ENCODE measurements around the gene FBXO47.
"Not testable (repeated sequence)": the region's sequence is repeated elsewhere in the genome, so short reads cannot be mapped to it uniquely, and the experiment has no call there.

FBXO47 gene

GRCh38 chr17:38939987-38940386 lies 27.2 kb downstream of the FBXO47 start:
- TF ChIP-seq CTCF (IDR thresholded peaks at IDR 0.05; ENCODE audit: low read depth, low read length): no peak
- H3K27me3 ChIP-seq (ENCODE audit: insufficient read depth, low read depth, severe bottlenecking): no peaks in the 10 kb centered on the region
- H3K27ac ChIP-seq: no peak overlapping the region
- no peaks in the 10 kb centered on the region for H3K9me3 ChIP-seq (ENCODE audit: severe bottlenecking)
- no peaks in the 10 kb centered on the region for H3K36me3 ChIP-seq
- H3K4me3 ChIP-seq (ENCODE audit: low read depth, low read length): no peak overlapping the region
- no peak for DNase-seq

GRCh38 chr17:38933962-38934361 lies 33.2 kb downstream of the FBXO47 start:
- not testable (repeated sequence) for DNase-seq; H3K27ac ChIP-seq; H3K4me3 ChIP-seq (ENCODE audit: low read depth, low read length); H3K27me3 ChIP-seq (ENCODE audit: insufficient read depth, low read depth, severe bottlenecking); H3K36me3 ChIP-seq; H3K9me3 ChIP-seq (ENCODE audit: severe bottlenecking)

DNA sequence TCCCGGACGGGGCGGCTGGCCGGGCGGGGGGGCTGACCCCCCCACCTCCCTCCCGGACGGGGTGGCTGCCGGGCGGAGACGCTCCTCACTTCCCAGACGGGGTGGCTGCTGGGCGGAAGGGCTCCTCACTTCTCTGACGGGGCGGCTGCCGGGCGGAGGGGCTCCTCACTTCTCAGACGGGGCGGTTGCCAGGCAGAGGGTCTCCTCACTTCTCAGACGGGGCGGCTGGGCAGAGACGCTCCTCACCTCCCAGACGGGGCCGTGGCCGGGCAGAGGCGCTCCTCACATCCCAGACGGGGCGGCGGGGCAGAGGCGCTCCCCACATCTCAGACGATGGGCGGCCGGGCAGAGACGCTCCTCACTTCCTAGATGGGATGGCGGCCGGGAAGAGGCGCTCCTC lies 36.4 kb downstream of the FBXO47 start:
- DNase-seq; H3K27ac ChIP-seq; H3K9me3 ChIP-seq (ENCODE audit: severe bottlenecking); H3K4me3 ChIP-seq (ENCODE audit: low read depth, low read length); H3K36me3 ChIP-seq; H3K27me3 ChIP-seq (ENCODE audit: insufficient read depth, low read depth, severe bottlenecking): not testable (repeated sequence)

DNA sequence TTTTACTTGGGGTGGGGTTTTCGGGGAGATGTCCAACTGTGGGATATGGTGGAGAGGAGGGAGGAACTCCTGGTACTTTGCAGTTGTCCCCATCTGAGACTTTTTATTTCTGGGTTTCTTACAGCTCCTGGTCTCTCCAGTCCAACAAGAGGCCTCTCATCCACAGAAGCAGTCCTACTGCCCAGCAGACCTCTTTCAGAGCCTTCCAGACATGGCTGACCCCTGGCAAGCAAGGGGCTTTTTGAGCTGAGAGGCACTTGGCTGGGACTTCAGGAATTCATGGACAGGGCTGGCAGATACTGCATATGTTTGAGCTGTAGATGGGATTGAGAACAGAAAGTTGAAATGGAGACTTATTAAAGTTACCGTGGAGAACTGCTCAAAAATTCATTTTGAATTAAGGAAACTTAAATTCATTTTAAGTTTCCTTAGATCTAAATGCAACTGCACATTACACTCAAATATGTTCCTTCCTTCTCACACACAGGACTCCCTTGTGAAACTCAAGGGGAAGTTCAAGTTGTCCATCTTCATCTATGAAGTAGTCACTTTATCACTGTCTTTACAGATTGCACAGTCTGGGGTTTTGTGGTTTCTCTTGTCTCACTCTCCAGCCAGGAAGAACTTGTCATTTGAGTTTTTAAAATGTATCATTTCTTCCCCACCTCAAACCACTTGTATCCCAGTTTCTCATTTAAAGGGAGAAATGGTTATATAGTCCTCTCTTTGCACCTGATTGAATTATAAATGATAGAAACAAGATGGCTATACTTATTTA lies 40.7 kb downstream of the FBXO47 start:
- no peak overlapping the region for H3K27ac ChIP-seq
- no peaks in the 10 kb centered on the region for H3K27me3 ChIP-seq (ENCODE audit: insufficient read depth, low read depth, severe bottlenecking)
- no peak overlapping the region for H3K4me3 ChIP-seq (ENCODE audit: low read depth, low read length)
- no peak for DNase-seq
- TF ChIP-seq CTCF (IDR thresholded peaks at IDR 0.05; ENCODE audit: low read depth, low read length): no peak
- H3K9me3 ChIP-seq (ENCODE audit: severe bottlenecking): no peaks in the 10 kb centered on the region
- no peaks in the 10 kb centered on the region for H3K36me3 ChIP-seq

- H3K27me3 ChIP-seq (ENCODE audit: insufficient read depth, low read depth, severe bottlenecking): no peaks in the 10 kb centered on the region
- H3K4me3 ChIP-seq (ENCODE audit: low read depth, low read length): no peak within 1 kb of the TSS
- H3K9me3 ChIP-seq (ENCODE audit: severe bottlenecking): no peaks in the 10 kb centered on the region
- H3K27ac ChIP-seq: no peak within 1 kb of the TSS
- H3K36me3 ChIP-seq: no peaks in the 10 kb centered on the region
- DNase-seq: no peak
- no peak for TF ChIP-seq CTCF (IDR thresholded peaks at IDR 0.05; ENCODE audit: low read depth, low read length)
Measured at GRCh38 chr17:38925263-38925995, 41.8 kb downstream of the FBXO47 start, which contains the start of gene LASP1NB. LASP1NB (plus strand) TSS chr17:38925614.

DNA sequence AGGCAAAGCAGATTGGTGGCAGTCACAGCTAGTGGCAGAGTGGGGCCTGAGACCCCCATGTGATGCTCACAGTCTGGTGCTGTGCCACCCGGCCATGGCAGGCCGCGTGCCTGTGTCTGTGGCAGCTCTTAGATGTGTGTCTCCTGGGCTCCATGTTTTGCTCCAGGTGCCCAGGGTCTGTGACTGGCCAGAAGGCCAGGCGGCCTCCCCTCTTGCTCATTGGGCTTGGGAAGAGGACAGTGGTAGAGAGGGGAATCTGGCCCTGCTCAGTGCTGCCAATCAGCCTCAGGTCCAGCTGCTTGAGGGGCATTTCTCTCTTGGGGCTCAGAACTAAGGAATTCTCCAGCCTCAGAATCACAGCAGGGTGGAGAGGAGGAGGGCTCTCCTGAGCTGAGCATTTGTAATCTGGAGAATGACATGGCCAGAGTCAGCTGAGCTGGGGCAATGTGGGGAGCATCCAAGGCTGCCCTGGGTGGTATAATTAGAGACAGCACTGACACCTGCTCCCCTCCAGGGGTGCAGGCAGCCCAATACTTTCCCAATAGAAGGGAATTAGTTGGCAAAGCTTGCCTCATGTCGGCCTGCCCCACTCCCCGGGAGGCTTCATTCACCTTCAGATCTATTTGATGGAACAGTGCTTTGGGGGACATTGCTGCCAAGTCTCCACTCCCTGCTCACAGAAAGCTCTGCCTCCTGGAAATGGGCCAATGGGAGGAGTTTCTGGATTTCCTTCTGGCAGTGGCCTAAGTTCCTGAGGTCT lies 44.5 kb downstream of the FBXO47 start:
- TF ChIP-seq CTCF (IDR thresholded peaks at IDR 0.05; ENCODE audit: low read depth, low read length): no peak
- H3K36me3 ChIP-seq: 0 out of 2 replicates have a peak, but pooled peaks cover 3% of the 10 kb centered on the region
- H3K9me3 ChIP-seq (ENCODE audit: severe bottlenecking): no peaks in the 10 kb centered on the region
- H3K4me3 ChIP-seq (ENCODE audit: low read depth, low read length): no peak overlapping the region
- H3K27ac ChIP-seq: no peak overlapping the region
- no peaks in the 10 kb centered on the region for H3K27me3 ChIP-seq (ENCODE audit: insufficient read depth, low read depth, severe bottlenecking)
- DNase-seq: no peak
